Panc1 (cell line): ENCODE results near the gene PHOSPHO2.

Source experiments
- TF ChIP-seq, protein P1 (sequence below): fragments of 450-650 bp; IDR thresholded peaks from 2 replicates; pipeline ENCODE4 v1.5.1; 2017; ENCODE audit warnings: mild to moderate bottlenecking
- TF ChIP-seq, protein P2 (sequence below), 2 experiments: IDR thresholded peaks; 2 replicates each; pipeline ENCODE4 v1.6.1; 2011 to 2012; ENCODE audit warnings: low read depth in 2 of 2, control low read depth in 1 of 2, low read length in 1 of 2, mild to moderate bottlenecking in 1 of 2, moderate library complexity in 1 of 2; ENCODE audit not compliant: insufficient read depth in 1 of 2

DNA sequence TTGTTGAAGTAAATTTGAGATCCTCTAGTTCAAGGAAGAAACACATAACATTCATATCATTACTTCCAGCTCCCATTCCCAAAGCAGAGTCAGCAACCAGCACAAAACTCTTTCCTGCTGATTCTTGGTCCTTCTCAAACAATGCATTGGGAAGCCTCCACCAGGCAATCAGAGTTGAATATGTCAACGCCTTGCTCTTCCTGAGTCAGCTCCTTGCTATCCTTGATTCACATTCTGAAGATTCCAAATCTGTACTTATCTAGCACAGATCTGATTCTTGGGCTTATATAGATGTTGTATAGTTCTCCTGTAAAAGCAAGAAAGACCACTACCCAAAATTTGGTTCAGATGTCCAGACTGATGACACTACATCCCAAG lies 29.7 kb upstream of the PHOSPHO2 start:
- TF ChIP-seq, protein P1, sequence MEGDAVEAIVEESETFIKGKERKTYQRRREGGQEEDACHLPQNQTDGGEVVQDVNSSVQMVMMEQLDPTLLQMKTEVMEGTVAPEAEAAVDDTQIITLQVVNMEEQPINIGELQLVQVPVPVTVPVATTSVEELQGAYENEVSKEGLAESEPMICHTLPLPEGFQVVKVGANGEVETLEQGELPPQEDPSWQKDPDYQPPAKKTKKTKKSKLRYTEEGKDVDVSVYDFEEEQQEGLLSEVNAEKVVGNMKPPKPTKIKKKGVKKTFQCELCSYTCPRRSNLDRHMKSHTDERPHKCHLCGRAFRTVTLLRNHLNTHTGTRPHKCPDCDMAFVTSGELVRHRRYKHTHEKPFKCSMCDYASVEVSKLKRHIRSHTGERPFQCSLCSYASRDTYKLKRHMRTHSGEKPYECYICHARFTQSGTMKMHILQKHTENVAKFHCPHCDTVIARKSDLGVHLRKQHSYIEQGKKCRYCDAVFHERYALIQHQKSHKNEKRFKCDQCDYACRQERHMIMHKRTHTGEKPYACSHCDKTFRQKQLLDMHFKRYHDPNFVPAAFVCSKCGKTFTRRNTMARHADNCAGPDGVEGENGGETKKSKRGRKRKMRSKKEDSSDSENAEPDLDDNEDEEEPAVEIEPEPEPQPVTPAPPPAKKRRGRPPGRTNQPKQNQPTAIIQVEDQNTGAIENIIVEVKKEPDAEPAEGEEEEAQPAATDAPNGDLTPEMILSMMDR = no peak
- TF ChIP-seq, protein P2, sequence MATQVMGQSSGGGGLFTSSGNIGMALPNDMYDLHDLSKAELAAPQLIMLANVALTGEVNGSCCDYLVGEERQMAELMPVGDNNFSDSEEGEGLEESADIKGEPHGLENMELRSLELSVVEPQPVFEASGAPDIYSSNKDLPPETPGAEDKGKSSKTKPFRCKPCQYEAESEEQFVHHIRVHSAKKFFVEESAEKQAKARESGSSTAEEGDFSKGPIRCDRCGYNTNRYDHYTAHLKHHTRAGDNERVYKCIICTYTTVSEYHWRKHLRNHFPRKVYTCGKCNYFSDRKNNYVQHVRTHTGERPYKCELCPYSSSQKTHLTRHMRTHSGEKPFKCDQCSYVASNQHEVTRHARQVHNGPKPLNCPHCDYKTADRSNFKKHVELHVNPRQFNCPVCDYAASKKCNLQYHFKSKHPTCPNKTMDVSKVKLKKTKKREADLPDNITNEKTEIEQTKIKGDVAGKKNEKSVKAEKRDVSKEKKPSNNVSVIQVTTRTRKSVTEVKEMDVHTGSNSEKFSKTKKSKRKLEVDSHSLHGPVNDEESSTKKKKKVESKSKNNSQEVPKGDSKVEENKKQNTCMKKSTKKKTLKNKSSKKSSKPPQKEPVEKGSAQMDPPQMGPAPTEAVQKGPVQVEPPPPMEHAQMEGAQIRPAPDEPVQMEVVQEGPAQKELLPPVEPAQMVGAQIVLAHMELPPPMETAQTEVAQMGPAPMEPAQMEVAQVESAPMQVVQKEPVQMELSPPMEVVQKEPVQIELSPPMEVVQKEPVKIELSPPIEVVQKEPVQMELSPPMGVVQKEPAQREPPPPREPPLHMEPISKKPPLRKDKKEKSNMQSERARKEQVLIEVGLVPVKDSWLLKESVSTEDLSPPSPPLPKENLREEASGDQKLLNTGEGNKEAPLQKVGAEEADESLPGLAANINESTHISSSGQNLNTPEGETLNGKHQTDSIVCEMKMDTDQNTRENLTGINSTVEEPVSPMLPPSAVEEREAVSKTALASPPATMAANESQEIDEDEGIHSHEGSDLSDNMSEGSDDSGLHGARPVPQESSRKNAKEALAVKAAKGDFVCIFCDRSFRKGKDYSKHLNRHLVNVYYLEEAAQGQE (IDR thresholded peaks at IDR 0.05; ENCODE audit: insufficient read depth in 1 of 2, low read depth in 2 of 2, low read length in 1 of 2) = no peak
